Upper lobe of left lung (tissue), 6 donors: Measurements from ENCODE around the gene ALPI. TPM values are rescaled to one million over a fixed set of nuclear protein-coding genes. Genes with fewer than 3 reads are reported as not detected.
"Not testable (repeated sequence)": the region's sequence is repeated elsewhere in the genome, so short reads cannot be mapped to it uniquely, and the experiment has no call there.

Source experiments
- ATAC-seq, 2 donors: fragments of 200-7000 bp; cut with Tn5 transposase; one replicate each; pipeline ENCODE4 v1.9.1; 2022; ENCODE audit warnings: mild to moderate bottlenecking in 2 of 2, moderate library complexity in 2 of 2; ENCODE audit not compliant: low FRiP score in 2 of 2
- DNase-seq, 2 donors: peaks; one replicate each; pipeline ENCODE4 v3.0.0-alpha.2; 2019 to 2020
- H3K27ac ChIP-seq, 4 donors: fragments of 200-600 bp; sonication (generic); one replicate each; pipeline ENCODE4 v1.5.1; 2016 to 2019
- H3K27me3 ChIP-seq, 4 donors: fragments of 200-600 bp; sonication (generic); one replicate each; pipeline ENCODE4 v1.5.1; 2017 to 2019
- H3K36me3 ChIP-seq, 4 donors: fragments of 200-600 bp; sonication (generic); one replicate each; pipeline ENCODE4 v1.5.1; 2016 to 2019
- H3K4me1 ChIP-seq, 4 donors: fragments of 200-600 bp; sonication (generic); one replicate each; pipeline ENCODE4 v1.5.1; 2018 to 2019
- H3K4me3 ChIP-seq, 4 donors: fragments of 200-600 bp; sonication (generic); one replicate each; pipeline ENCODE4 v1.5.1; 2017 to 2019; ENCODE audit warnings: mild to moderate bottlenecking in 2 of 4, moderate library complexity in 1 of 4
- H3K9me3 ChIP-seq, 4 donors: fragments of 200-600 bp; sonication (generic); one replicate each; pipeline ENCODE4 v1.5.1; 2018 to 2019
- CTCF ChIP-seq, 6 experiments: fragments of 450-650 bp in 4 of 6; fragments of 200-600 bp in 2 of 6; sonication (generic) in 2 of 6; IDR thresholded peaks; one replicate each; pipeline ENCODE4 v1.5.1; 2016 to 2019; ENCODE audit warnings: antibody characterized with exemption in 6 of 6
- EP300 ChIP-seq, 4 donors: sonication (generic); formaldehyde crosslinking; IDR thresholded peaks; one replicate each; pipeline ENCODE4 v1.5.1; 2017; ENCODE audit warnings: antibody characterized with exemption in 4 of 4, control low read depth in 2 of 4
- POLR2A ChIP-seq, 4 donors: fragments of 450-650 bp; IDR thresholded peaks; one replicate each; pipeline ENCODE4 v1.5.1; 2016 to 2017; ENCODE audit warnings: antibody characterized with exemption in 4 of 4, mild to moderate bottlenecking in 2 of 4
- POLR2AphosphoS5 ChIP-seq, 2 donors: sonication (generic); formaldehyde crosslinking; IDR thresholded peaks; one replicate each; pipeline ENCODE4 v1.5.1; 2017; ENCODE audit warnings: antibody characterized with exemption in 2 of 2
- WGBS, 2 donors: methylation state at CpG; one replicate each; pipeline ENCODE4 v1.1.5; 2017 to 2018; 5-methylcytosine and 5-hydroxymethylcytosine counted together
- total RNA-seq, 6 donors: library from RNA; depleted of rRNA in 4 of 6; stranded (reverse); fragments of >200 nt in 4 of 6; gene quantifications; one replicate each; pipeline versions ENCODE4 v1.1.0 to v1.2.1, GENCODE V29; 2016 to 2021
- donor health status: DM: no; HTN: no; CAD: no; lungs with moderate emphysema.
- donor health status: DM: no; HTN: yes; CAD: no; lungs with severe emphysema.

ALPI gene
- total RNA-seq, 6 donors from 2014 or later, result not detected

- no peaks in the 10 kb centered on the region for H3K27me3 ChIP-seq
- DNase-seq, result peak; percentile 8 to 66
Measured at GRCh38 chr2:232431705-232432590, 24.0 kb upstream of the ALPI start.

GRCh38 chr2:232432598-232433184, 23.3 kb upstream of the ALPI start:
- Histone ChIP-seq H3K27ac (no peak overlapping the region), H3K36me3 (no peaks in the 10 kb centered on the region), H3K4me3 (no peak overlapping the region), H3K4me1 (no peaks in the 10 kb centered on the region), H3K9me3 (no peaks in the 10 kb centered on the region), H3K27me3 (no peaks in the 10 kb centered on the region)
- 66 to 67% methylated on average over 9 to 10 of the region's 16 CpGs for WGBS, 2 donors
- DNase-seq, result peak; percentile 12 to 67
- ATAC-seq, result peak in 1 of 2 donors; percentile 31
- TF ChIP-seq CTCF (IDR thresholded peaks at IDR 0.05) (no peak), EP300 (IDR thresholded peaks at IDR 0.05) (no peak), POLR2AphosphoS5 (IDR thresholded peaks at IDR 0.05) (no peak), POLR2A (IDR thresholded peaks at IDR 0.05) (no peak)

More at GRCh38 chr2:232431705-232432590, 24.0 kb upstream of the ALPI start:
- H3K4me1 ChIP-seq, result no peaks in the 10 kb centered on the region
- ATAC-seq, result no peak
- no peaks in the 10 kb centered on the region for H3K9me3 ChIP-seq
- H3K36me3 ChIP-seq, result no peaks in the 10 kb centered on the region
- no peak overlapping the region for H3K4me3 ChIP-seq
- TF ChIP-seq EP300 (IDR thresholded peaks at IDR 0.05) (no peak), CTCF (IDR thresholded peaks at IDR 0.05) (no peak), POLR2AphosphoS5 (IDR thresholded peaks at IDR 0.05) (no peak), POLR2A (IDR thresholded peaks at IDR 0.05) (no peak)
- 89 to 90% methylated on average over 14 to 16 of the region's 16 CpGs for WGBS, 2 donors
- no peak overlapping the region for H3K27ac ChIP-seq

- not testable (repeated sequence) for H3K36me3 ChIP-seq, ATAC-seq, H3K27ac ChIP-seq, H3K27me3 ChIP-seq, H3K4me3 ChIP-seq, H3K4me1 ChIP-seq, H3K9me3 ChIP-seq
- peak in 1 of 2 donors; percentile 3 for DNase-seq
- WGBS, 2 donors, result 90 to 91% methylated on average over 4 to 9 of the region's 9 CpGs
Measured at GRCh38 chr2:232433622-232434021, 22.3 kb upstream of the ALPI start.

GRCh38 chr2:232434091-232434490, 21.9 kb upstream of the ALPI start:
- peak in 1 of 2 donors; percentile 15 for DNase-seq
- ATAC-seq, result no peak
- H3K36me3 ChIP-seq, result no peaks in the 10 kb centered on the region
- WGBS, 2 donors, result 94 to 100% methylated on average over 2 to 8 of the region's 9 CpGs
- no peaks in the 10 kb centered on the region for H3K27me3 ChIP-seq
- H3K27ac ChIP-seq, result no peak overlapping the region
- no peak for TF ChIP-seq CTCF (IDR thresholded peaks at IDR 0.05)
- TF ChIP-seq POLR2AphosphoS5 (IDR thresholded peaks at IDR 0.05), result no peak
- TF ChIP-seq POLR2A (IDR thresholded peaks at IDR 0.05), result no peak
- no peak for TF ChIP-seq EP300 (IDR thresholded peaks at IDR 0.05)
- no peak overlapping the region for H3K4me3 ChIP-seq
- no peaks in the 10 kb centered on the region for H3K4me1 ChIP-seq
- no peaks in the 10 kb centered on the region for H3K9me3 ChIP-seq

GRCh38 chr2:232434563-232435374, 21.2 kb upstream of the ALPI start:
- 87 to 93% methylated on average over 9 to 12 of the region's 12 CpGs for WGBS, 2 donors
- no peaks in the 10 kb centered on the region for H3K9me3 ChIP-seq
- ATAC-seq, result no peak

More at GRCh38 chr2:232434563-232435374, 21.2 kb upstream of the ALPI start:
- TF ChIP-seq POLR2AphosphoS5 (IDR thresholded peaks at IDR 0.05) (no peak), CTCF (IDR thresholded peaks at IDR 0.05) (no peak), POLR2A (IDR thresholded peaks at IDR 0.05) (no peak), EP300 (IDR thresholded peaks at IDR 0.05) (no peak)
- Histone ChIP-seq H3K27me3 (no peaks in the 10 kb centered on the region), H3K27ac (no peak overlapping the region), H3K4me1 (no peaks in the 10 kb centered on the region), H3K36me3 (no peaks in the 10 kb centered on the region), H3K4me3 (no peak overlapping the region)
- DNase-seq, result peak in 1 of 2 donors; percentile 15
